ENCODE results near the gene PRKD2. TPM values are rescaled to one million over a fixed set of nuclear protein-coding genes. Genes with fewer than 3 reads are reported as not detected.

The PRKD2 gene
- total and polyA plus RNA-seq, 10 of the 15 experiments (the other 5 are each of a cell fraction or from before 2014, with no cell fraction given) = 2.3 to 98.8 (median 32.9) TPM

DNA sequence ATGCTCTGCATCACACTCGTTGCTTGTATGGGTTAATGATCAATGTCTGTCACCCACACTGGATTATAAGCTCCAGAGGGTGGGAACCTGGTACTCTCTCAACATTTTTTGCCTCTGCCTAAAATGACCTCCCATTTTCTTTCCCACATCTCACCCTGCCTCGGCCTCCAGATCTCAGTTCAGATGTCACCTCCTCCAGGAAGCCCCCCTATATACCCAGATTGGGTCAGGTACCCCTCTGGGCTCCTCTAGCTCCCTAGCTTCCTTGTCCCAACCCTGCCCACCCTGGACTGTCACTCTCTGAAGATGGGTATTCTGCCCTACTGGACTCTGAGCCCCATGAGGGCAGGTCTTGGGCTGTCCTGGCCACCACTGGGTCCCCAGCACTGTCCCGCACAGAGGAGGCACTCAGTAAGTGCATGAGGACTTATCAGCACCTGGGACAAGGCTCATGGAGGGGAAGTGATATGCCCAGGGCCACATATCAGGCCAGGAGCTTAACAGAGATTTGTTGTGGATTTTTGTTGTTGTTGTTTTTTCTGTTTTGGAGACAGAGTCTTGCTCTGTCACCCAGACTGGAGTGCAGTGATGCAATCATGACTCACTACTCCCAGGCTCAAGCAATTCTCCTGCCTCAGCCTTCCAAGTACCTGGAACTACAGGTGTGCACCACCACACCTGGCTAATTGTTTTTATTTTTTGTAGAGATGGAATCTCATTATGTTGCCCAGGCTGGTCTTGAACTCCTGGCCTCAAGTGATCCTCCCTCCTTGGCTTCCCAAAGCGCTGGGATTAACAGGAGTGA is 23.8 kb downstream of the PRKD2 start:
- ChIA-PET SMC1A (ENCODE audit: uncharacterized antibody, unreplicated experiment) (interaction anchor here (0.7 kb wide), 1 partner anchor 36 kb away, joined by 3 read pairs; no protein-coding TSS in a partner anchor), POLR2A (interaction anchor here (0.6 kb wide), 1 partner anchor 133 kb away, joined by 3 read pairs; no protein-coding TSS in a partner anchor), RAD21 (ENCODE audit: unreplicated experiment) (no interaction called here), CTCF (interaction anchor here (1.1 to 3.8 kb wide), 3 partner anchors 11 to 57 kb away, joined by 3 to 16 read pairs (median 3); no protein-coding TSS in a partner anchor)
- H4K20me1 ChIP-seq (ENCODE audit: control insufficient read depth, insufficient read depth) = no peaks in the 10 kb centered on the region
- no peak overlapping the region for H3K4me3 ChIP-seq
- H3K27me3 ChIP-seq (replicated peaks in 1 of 2; ENCODE audit: control insufficient read depth in 2 of 2, insufficient read depth in 2 of 2, low read length in 1 of 2) = no peaks in the 10 kb centered on the region
- H3K4me1 ChIP-seq (ENCODE audit: control insufficient read depth, insufficient read depth, low read length) = no peaks in the 10 kb centered on the region
- H3K9me3 ChIP-seq (replicated peaks; ENCODE audit: control insufficient read depth, insufficient read depth, low read length) = no peaks in the 10 kb centered on the region; the same call in 2 of the 3 replicates
- DNase-seq (ENCODE audit: low read depth, low spot score) (no peak), ATAC-seq (no peak), FAIRE-seq (no peak)
- no TSS peak for BruUV-seq (replicated peaks)
- H3K4me2 ChIP-seq (ENCODE audit: control insufficient read depth, insufficient read depth) = no peak overlapping the region
- WGBS (ENCODE audit: insufficient coverage, insufficient replicate concordance, low lambda C conversion rate, missing lambda C conversion rate) = 100% methylated on average over 4 of the region's 4 CpGs
- H2AFZ ChIP-seq (ENCODE audit: control insufficient read depth, low read depth, low read length) = no peak overlapping the region
- H3K27ac ChIP-seq (ENCODE audit: control insufficient read depth, insufficient read depth) = no peak overlapping the region
- intact Hi-C loops (cut with micrococcal nuclease; ENCODE audit: unreplicated experiment) = loop anchor here (5.0 kb wide), 1 partner anchor 34 kb away; no protein-coding TSS in a partner anchor
- in situ Hi-C loops (cut with MboI) = no loop called here
- no peak overlapping the region for H3K9ac ChIP-seq (ENCODE audit: control insufficient read depth, insufficient read depth, low read length)
- TF ChIP-seq BRCA1 (IDR thresholded peaks at IDR 0.05; ENCODE audit: low read depth, low read length) (no peak), MEF2A (IDR thresholded peaks at IDR 0.05; ENCODE audit: insufficient read depth, low read depth, low read length) (no peak), CEBPB (IDR thresholded peaks at IDR 0.05; ENCODE audit: borderline replicate concordance in 1 of 2, low read depth in 2 of 2, low read length in 2 of 2) (no peak), EGR1 (IDR thresholded peaks at IDR 0.05; ENCODE audit: borderline replicate concordance in 1 of 2, low read depth in 2 of 2, low read length in 2 of 2) (no peak), HDAC6 (IDR thresholded peaks at IDR 0.05; ENCODE audit: unreplicated experiment) (no peak), SUZ12 (IDR thresholded peaks at IDR 0.05; ENCODE audit: unreplicated experiment) (no peak), POU2F2 (IDR thresholded peaks at IDR 0.05; ENCODE audit: borderline replicate concordance, low read depth, low read length) (no peak), GABPA (IDR thresholded peaks at IDR 0.05; ENCODE audit: low read depth) (no peak), KAT2A (conservative IDR thresholded peaks at IDR 0.05; ENCODE audit: control insufficient read depth, low read depth, low read length) (no peak), ASH2L (IDR thresholded peaks at IDR 0.05; ENCODE audit: borderline replicate concordance, low read depth) (no peak), NFYB (IDR thresholded peaks at IDR 0.05; ENCODE audit: insufficient read depth, low read depth, low read length) (no peak), ZNF274 (IDR thresholded peaks at IDR 0.05; ENCODE audit: insufficient read depth, insufficient read length) (no peak)
- peaks cover 45 to 46% of the 10 kb centered on the region in 2 experiments for H3K36me3 ChIP-seq (ENCODE audit: control insufficient read depth in 2 of 2, insufficient read depth in 2 of 2, low read length in 1 of 2)
- no peaks in the 10 kb centered on the region for H3K79me2 ChIP-seq (ENCODE audit: control insufficient read depth, insufficient read depth, low read length)

Data from GM12878 (cell line).